Central memory CD8-positive, alpha-beta T cell (primary cell): ENCODE measurements around the gene NUPR1.
"Not testable (repeated sequence)": the region's sequence is repeated elsewhere in the genome, so short reads cannot be mapped to it uniquely, and the experiment has no call there.

Experiments
- ATAC-seq: fragments of 150-1000 bp; cut with Tn5 transposase; replicated peaks from 2 replicates; pipeline ENCODE4 v1.10.0; 2022; ENCODE audit warnings: mild to moderate bottlenecking, moderate FRiP score, moderate number of reproducible peaks; ENCODE audit not compliant: poor library complexity, severe bottlenecking; ENCODE audit errors: extremely low read depth
- DNase-seq, 2 donors: peaks; one replicate each; pipeline ENCODE4 v3.0.0; 2021; ENCODE audit warnings: low spot score in 2 of 2
- H3K27ac Mint-ChIP-seq: one replicate; pipeline ENCODE4 v1.8.0; 2022; ENCODE audit warnings: low read depth, mild to moderate bottlenecking, moderate library complexity, mixed read lengths
- H3K27me3 Mint-ChIP-seq: one replicate; pipeline ENCODE4 v1.8.0; 2022; ENCODE audit warnings: mixed read lengths
- H3K36me3 Mint-ChIP-seq: one replicate; pipeline ENCODE4 v1.8.0; 2022; ENCODE audit warnings: mild to moderate bottlenecking, moderate library complexity, mixed read lengths; ENCODE audit not compliant: insufficient read depth
- H3K4me1 Mint-ChIP-seq: one replicate; pipeline ENCODE4 v1.8.0; 2022; ENCODE audit warnings: mixed read lengths
- H3K4me3 Mint-ChIP-seq: one replicate; pipeline ENCODE4 v1.8.0; 2022; ENCODE audit warnings: mild to moderate bottlenecking, moderate library complexity, mixed read lengths
- H3K9me3 Mint-ChIP-seq: one replicate; pipeline ENCODE4 v1.8.0; 2022; ENCODE audit warnings: mixed read lengths

NUPR1 gene

DNA sequence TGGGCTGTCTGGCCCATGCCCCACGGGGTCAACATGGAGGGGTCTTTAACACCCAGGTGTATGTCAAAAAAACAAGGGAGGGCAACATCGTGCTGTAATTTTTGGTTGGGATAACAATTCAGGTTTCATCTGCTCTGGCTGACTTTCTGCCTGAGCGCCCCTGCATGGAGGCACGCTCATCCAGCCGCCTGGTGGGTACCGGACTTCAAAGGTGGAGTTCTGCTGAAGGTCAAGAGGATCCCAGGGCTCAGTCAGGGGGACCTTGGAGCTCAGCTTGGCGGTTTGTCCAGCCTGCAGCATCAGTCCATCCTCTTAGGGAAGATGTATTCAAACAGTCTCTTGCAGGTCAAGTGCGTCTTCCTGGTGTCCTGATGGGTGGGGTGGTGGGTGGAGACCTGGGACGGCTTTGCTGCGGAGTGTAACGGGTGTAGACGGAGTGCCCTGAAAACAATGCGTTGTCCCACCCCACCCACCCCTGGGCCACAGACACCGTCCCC is 9.6 kb upstream of the NUPR1 start:
- no peak for DNase-seq
- ATAC-seq = no peak
- no peaks in the 10 kb centered on the region for H3K36me3 Mint-ChIP-seq
- H3K4me1 Mint-ChIP-seq = peaks cover 5% of the 10 kb centered on the region
- H3K27me3 Mint-ChIP-seq = no peaks in the 10 kb centered on the region
- H3K4me3 Mint-ChIP-seq = no peak overlapping the region
- H3K27ac Mint-ChIP-seq = no peak overlapping the region
- H3K9me3 Mint-ChIP-seq = no peaks in the 10 kb centered on the region

- Mint-ChIP-seq H3K36me3 (no peaks in the 10 kb centered on the region), H3K4me3 (no peak overlapping the region), H3K27me3 (peaks cover 14% of the 10 kb centered on the region), H3K27ac (no peak overlapping the region), H3K9me3 (no peaks in the 10 kb centered on the region), H3K4me1 (peaks cover 10% of the 10 kb centered on the region)
- no peak for DNase-seq
- ATAC-seq = no peak
These were observed 7.9 kb upstream of the NUPR1 start for GRCh38 chr16:28546626-28547025.

GRCh38 chr16:28545964-28546363 is 7.2 kb upstream of the NUPR1 start:
- H3K27ac Mint-ChIP-seq = peak overlapping the region; percentile 51
- H3K36me3 Mint-ChIP-seq, H3K9me3 Mint-ChIP-seq, ATAC-seq, H3K4me3 Mint-ChIP-seq, H3K4me1 Mint-ChIP-seq, DNase-seq: not testable (repeated sequence)
- H3K27me3 Mint-ChIP-seq = peaks cover 17% of the 10 kb centered on the region

DNA sequence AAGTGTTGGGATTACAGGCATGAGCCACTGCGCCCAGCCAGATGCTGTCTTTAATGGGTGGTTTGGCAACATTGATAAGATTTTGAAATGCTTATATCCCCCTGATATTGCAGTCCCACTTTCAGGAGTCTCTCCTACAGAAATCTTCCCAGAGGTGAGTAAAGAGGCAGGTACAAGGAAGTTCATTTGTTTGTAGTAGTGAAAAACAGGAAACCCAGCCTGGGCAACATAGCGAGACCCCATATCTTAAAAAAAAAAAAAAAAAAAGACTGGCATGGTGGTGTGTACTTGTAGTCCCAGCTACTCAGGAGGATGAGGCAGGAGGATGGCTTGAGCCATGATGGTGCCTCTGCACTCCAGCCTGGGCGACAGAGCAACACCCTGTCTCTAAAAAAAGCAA is 6.2 kb upstream of the NUPR1 start:
- no peaks in the 10 kb centered on the region for H3K9me3 Mint-ChIP-seq
- no peaks in the 10 kb centered on the region for H3K36me3 Mint-ChIP-seq
- H3K4me1 Mint-ChIP-seq = peaks cover 10% of the 10 kb centered on the region
- no peak for DNase-seq
- ATAC-seq = no peak
- H3K4me3 Mint-ChIP-seq = no peak overlapping the region
- H3K27ac Mint-ChIP-seq = peak overlapping the region; percentile 51
- peaks cover 17% of the 10 kb centered on the region for H3K27me3 Mint-ChIP-seq

GRCh38 chr16:28543072-28543471 is 4.3 kb upstream of the NUPR1 start:
- Mint-ChIP-seq H3K36me3 (peaks cover 3% of the 10 kb centered on the region), H3K4me1 (peaks cover 5% of the 10 kb centered on the region), H3K27me3 (peaks cover 17% of the 10 kb centered on the region), H3K27ac (no peak overlapping the region), H3K4me3 (no peak overlapping the region), H3K9me3 (no peaks in the 10 kb centered on the region)
- DNase-seq = no peak
- peak; percentile 64 for ATAC-seq

DNA sequence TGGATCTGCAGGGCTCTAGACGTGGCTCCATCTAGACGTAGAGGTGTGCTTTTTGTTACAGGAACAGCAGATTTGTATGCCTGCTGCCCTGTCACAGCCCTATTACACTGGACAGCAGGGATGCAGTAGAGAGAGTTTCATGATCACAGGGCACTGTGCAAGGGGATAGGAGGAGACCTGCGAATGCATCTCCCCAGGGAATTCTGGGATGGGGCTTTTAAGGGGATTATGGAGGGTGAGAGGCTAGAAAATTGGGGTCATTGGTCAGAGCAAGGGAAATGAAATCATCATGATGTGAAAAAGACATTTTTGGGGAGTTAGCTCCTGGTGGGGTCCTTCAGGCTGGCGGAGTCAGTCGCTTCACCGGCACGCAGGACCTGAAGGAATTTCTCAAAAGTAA is 3.9 kb upstream of the NUPR1 start:
- H3K36me3 Mint-ChIP-seq = peaks cover 3% of the 10 kb centered on the region
- ATAC-seq = no peak
- H3K27me3 Mint-ChIP-seq = peaks cover 17% of the 10 kb centered on the region
- H3K4me1 Mint-ChIP-seq = peaks cover 5% of the 10 kb centered on the region
- no peaks in the 10 kb centered on the region for H3K9me3 Mint-ChIP-seq
- no peak for DNase-seq
- H3K4me3 Mint-ChIP-seq = no peak overlapping the region
- no peak overlapping the region for H3K27ac Mint-ChIP-seq

DNA sequence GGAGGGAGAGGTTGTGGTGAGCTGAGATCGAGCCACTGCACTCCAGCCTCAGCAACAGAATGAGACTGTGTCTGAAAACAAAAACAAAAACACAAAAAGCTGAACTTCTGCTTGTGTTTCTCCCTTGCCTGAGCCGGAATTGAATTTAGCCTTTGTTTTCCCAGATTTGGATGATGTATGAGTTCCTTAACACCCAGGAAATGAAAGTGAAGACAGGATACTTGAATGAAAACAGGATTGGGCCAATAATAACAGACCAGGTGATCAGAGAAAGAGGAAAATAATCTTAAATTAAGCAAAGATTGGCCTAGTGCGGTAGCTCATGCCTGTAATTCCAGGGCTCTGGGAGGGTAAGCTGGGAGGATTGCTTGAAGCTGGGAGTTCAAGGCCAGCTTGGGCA is 1.6 kb upstream of the NUPR1 start:
- DNase-seq (no peak), ATAC-seq (no peak)
- Mint-ChIP-seq H3K36me3 (peaks cover 3% of the 10 kb centered on the region), H3K27me3 (peaks cover 17% of the 10 kb centered on the region), H3K4me1 (peaks cover 10% of the 10 kb centered on the region), H3K27ac (no peak overlapping the region), H3K9me3 (peaks cover 4% of the 10 kb centered on the region), H3K4me3 (no peak overlapping the region)

GRCh38 chr16:28537964-28538732 is 626 bp downstream of the NUPR1 start:
- Mint-ChIP-seq H3K27me3 (peaks cover 17% of the 10 kb centered on the region), H3K36me3 (peaks cover 3% of the 10 kb centered on the region), H3K9me3 (peaks cover 4% of the 10 kb centered on the region), H3K4me1 (peaks cover 28% of the 10 kb centered on the region), H3K27ac (peak overlapping the region; percentile 41), H3K4me3 (no peak overlapping the region)
- no peak for ATAC-seq
- no peak for DNase-seq

GRCh38 chr16:28537076-28537475 is 1.7 kb downstream of the NUPR1 start:
- Mint-ChIP-seq H3K4me3 (no peak overlapping the region), H3K27ac (no peak overlapping the region), H3K27me3 (peaks cover 8% of the 10 kb centered on the region), H3K36me3 (peaks cover 4% of the 10 kb centered on the region), H3K9me3 (peaks cover 4% of the 10 kb centered on the region), H3K4me1 (peaks cover 27% of the 10 kb centered on the region)
- no peak for DNase-seq
- no peak for ATAC-seq

DNA sequence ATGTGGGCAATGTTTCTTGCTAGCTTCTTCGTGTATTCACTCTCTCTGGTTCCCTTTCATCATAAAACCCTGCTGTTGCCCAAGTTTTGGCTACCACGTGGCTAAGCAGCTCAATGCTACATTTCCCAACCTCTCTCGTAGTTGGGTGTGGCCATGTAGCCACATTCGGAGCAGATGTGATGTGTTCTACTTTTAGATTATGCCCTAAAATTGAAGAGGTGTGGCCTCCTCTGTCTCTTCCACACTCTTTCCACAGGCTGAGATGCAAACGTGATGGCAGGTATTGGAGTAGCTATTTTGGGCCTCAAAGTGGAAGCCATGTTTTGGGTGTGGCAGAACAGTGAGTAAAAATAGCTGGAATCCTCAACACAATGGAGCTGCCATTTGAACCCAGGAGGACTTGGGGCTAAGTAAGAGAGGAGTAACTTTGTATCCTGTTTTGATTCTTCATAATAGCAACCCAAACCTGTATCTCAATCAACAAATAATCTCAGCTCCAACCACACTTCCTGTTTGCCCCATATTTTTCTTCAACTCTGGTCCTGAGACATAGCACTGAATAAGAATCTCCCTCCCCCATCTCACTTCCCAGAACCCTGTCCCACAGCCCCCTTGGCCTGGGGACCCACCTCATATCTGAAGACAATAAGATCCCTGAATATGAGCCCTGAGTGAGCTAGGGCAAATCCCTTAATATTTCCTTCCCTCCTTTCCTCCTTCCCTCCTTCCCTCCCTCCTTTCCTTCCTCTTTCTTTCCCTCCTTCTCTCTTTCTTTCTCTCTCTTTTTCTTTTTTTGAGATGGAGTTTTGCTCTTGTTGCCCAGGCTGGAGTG is 4.0 kb downstream of the NUPR1 start:
- ATAC-seq (peak; percentile 82), DNase-seq (no peak)
- peaks cover 4% of the 10 kb centered on the region for H3K9me3 Mint-ChIP-seq
- H3K4me1 Mint-ChIP-seq = peaks cover 27% of the 10 kb centered on the region
- H3K36me3 Mint-ChIP-seq = peaks cover 7% of the 10 kb centered on the region
- no peaks in the 10 kb centered on the region for H3K27me3 Mint-ChIP-seq
- peak overlapping the region; percentile 45 for H3K4me3 Mint-ChIP-seq
- H3K27ac Mint-ChIP-seq = peak overlapping the region; percentile 92

GRCh38 chr16:28532940-28533647 is 5.7 kb downstream of the NUPR1 start:
- Mint-ChIP-seq H3K4me3 (no peak overlapping the region), H3K36me3 (peaks cover 5% of the 10 kb centered on the region), H3K4me1 (peaks cover 27% of the 10 kb centered on the region), H3K27me3 (no peaks in the 10 kb centered on the region), H3K9me3 (peaks cover 4% of the 10 kb centered on the region), H3K27ac (peak overlapping the region; percentile 14)
- ATAC-seq = no peak
- DNase-seq = no peak
